ENCODE data around the gene NRIP1.

DNA sequence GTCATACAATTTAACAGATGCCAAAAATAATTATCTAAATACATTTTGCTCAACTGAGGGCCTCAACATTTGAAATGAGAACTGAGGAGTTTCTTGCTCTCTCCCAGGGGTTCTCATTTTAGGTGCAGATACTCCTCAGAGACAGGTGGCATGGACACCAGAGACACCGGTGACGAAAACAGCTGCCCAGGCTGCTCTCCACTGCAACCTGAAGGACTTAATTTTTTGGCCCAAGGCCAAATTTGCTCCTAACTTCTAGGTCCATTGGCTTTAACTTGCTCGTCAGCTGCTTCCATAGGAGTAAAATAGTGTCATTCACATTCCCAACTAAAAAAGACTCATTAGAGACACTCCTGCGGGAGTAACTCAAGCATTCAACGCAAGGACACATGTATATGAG lies 87.0 kb downstream of the NRIP1 start:
- TF ChIP-seq CTCF (IDR thresholded peaks at IDR 0.05) = no peak
- TF ChIP-seq POLR2A (IDR thresholded peaks at IDR 0.05) = no peak
- no peak for TF ChIP-seq EP300 (IDR thresholded peaks at IDR 0.05)

Measured in suprapubic skin (tissue), 3 donors.